ENCODE measurements around the gene BRI3. TPM values are rescaled to one million over a fixed set of nuclear protein-coding genes. Genes with fewer than 3 reads are reported as not detected.

BRI3 gene
- polyA plus RNA-seq, 1 donor (not counting 4 experiments of a cell fraction or from before 2014, with no cell fraction given) = 121 TPM

DNA sequence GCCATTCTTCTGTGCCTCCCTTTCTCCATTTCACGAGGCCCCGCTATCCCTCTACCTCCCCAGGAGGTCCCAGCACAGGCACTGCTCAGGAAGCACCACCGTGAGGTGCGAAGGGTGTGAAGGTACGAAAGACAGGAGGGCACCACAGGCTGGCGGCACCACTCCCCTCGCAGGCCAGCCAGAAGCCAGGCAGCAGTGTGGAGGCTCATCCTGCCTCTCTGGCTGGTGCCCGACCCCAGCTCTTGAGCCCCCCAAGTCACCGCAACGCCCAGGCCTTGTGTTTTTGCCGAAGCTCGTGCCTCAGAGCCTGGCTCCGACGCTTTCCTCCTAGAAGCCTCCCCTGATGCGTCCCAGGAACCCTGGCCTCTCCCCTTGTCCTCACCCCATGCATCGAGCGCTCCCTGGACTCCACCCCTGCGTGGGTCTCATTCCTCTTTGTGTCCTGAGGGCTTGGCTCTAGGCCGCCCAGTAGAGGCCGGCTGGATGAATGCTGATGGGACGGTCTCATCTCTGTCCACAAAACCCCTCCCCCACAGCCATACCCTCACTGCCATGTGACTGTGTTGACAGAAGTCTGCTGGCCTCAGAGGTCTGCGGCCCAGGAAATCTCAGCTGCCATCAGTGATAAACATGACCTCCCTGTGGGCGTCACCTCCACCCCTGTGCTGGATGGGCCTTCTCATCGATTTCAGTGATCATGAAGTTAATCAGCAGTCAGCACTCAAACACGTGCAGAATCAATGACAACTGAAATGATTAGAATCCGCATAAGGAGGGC, 19.3 kb downstream of the BRI3 start:
- H3K4me2 ChIP-seq (ENCODE audit: control insufficient read depth, extremely low read depth, insufficient read depth, low read depth, low read length) = no peak overlapping the region
- no peak overlapping the region for H3K4me3 ChIP-seq (ENCODE audit: control insufficient read depth in 2 of 3, extremely low read depth in 1 of 3, insufficient read depth in 2 of 3, low read depth in 1 of 3, low read length in 3 of 3)
- H2AFZ ChIP-seq (ENCODE audit: control insufficient read depth, low read length) = no peak overlapping the region
- no peak for FAIRE-seq
- peaks cover under 1% of the 10 kb centered on the region for H4K20me1 ChIP-seq (ENCODE audit: control insufficient read depth, extremely low read depth, insufficient read depth, low read length)
- TF ChIP-seq EZH2 (IDR thresholded peaks at IDR 0.05; ENCODE audit: low read length) = no peak
- TF ChIP-seq, protein P1, sequence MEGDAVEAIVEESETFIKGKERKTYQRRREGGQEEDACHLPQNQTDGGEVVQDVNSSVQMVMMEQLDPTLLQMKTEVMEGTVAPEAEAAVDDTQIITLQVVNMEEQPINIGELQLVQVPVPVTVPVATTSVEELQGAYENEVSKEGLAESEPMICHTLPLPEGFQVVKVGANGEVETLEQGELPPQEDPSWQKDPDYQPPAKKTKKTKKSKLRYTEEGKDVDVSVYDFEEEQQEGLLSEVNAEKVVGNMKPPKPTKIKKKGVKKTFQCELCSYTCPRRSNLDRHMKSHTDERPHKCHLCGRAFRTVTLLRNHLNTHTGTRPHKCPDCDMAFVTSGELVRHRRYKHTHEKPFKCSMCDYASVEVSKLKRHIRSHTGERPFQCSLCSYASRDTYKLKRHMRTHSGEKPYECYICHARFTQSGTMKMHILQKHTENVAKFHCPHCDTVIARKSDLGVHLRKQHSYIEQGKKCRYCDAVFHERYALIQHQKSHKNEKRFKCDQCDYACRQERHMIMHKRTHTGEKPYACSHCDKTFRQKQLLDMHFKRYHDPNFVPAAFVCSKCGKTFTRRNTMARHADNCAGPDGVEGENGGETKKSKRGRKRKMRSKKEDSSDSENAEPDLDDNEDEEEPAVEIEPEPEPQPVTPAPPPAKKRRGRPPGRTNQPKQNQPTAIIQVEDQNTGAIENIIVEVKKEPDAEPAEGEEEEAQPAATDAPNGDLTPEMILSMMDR (optimal IDR thresholded peaks at IDR 0.05 in 1 of 3, IDR thresholded peaks at IDR 0.05 in 1 of 3, conservative IDR thresholded peaks at IDR 0.05 in 1 of 3; ENCODE audit: extremely low read depth in 1 of 3, insufficient read depth in 2 of 3, low read length in 3 of 3) = no peak
- peaks cover 43 to 44% of the 10 kb centered on the region in 2 experiments for H3K36me3 ChIP-seq (ENCODE audit: control insufficient read depth in 2 of 2, extremely low read depth in 1 of 2, insufficient read depth in 2 of 2, low read length in 2 of 2)
- no peaks in the 10 kb centered on the region for H3K9me3 ChIP-seq (ENCODE audit: control insufficient read depth, low read depth, low read length)
- no peaks in the 10 kb centered on the region for H3K9me1 ChIP-seq (ENCODE audit: control insufficient read depth, extremely low read depth, insufficient read depth, low read length)
- peaks cover under 1% of the 10 kb centered on the region for H3K4me1 ChIP-seq (ENCODE audit: control insufficient read depth, extremely low read depth, insufficient read depth, low read length)
- no peak for DNase-seq (ENCODE audit: low read depth, low spot score)
- H3K9ac ChIP-seq (ENCODE audit: control insufficient read depth, extremely low read depth, insufficient read depth, low read length) = no peak overlapping the region
- H3K27ac ChIP-seq (ENCODE audit: control insufficient read depth, insufficient read depth, low read length) = no peak overlapping the region
- no peaks in the 10 kb centered on the region for H3K27me3 ChIP-seq (ENCODE audit: control insufficient read depth, extremely low read depth, insufficient read depth, low read length)
- dilution Hi-C loops (cut with MboI; ENCODE audit: extremely low pct_ligation_motif_present, low sequenced_read_pairs) = no loop called here
- peaks cover 2% of the 10 kb centered on the region for H3K79me2 ChIP-seq (ENCODE audit: control insufficient read depth, insufficient read depth, low read length)

DNA sequence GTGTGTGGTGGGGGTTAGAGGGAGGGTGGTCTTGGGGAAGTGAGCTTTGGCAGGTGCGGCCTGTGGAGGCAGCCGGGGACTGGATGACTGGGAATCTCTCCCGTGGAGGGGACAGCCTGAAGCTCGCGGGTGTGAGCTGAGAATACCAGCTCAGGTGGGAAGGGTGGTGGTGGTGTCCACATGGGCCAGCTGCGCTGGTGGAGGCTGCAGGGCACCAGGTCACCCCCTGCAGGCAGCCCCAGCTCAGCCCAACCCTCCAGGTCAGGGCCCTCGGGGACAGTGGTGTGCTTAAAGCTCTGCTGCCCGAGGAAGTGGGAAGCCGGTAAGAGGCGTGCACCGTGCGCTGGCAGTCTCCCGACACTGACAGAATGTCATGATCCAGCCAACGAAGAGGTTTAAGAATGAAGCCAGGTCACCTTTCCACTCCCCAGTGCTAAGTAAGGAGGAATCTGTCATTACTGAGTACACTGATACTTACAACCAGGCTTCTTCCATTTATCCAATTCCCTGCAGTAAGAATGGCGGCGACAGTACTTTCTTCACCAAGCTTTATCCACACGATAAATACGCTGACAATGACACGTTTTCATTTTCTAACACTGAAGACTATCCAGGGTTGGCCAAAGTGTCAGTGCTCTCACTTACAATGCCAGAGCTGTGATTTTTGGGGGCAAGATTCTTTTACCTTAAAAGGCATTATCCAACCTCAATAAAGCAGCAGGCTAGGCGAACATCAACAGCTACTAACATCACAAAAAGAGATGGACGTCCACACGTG, 20.4 kb downstream of the BRI3 start:
- FAIRE-seq (no peak), DNase-seq (ENCODE audit: low read depth, low spot score) (no peak)
- H3K9me1 ChIP-seq (ENCODE audit: control insufficient read depth, extremely low read depth, insufficient read depth, low read length) = no peaks in the 10 kb centered on the region
- H3K4me1 ChIP-seq (ENCODE audit: control insufficient read depth, extremely low read depth, insufficient read depth, low read length) = no peaks in the 10 kb centered on the region
- H4K20me1 ChIP-seq (ENCODE audit: control insufficient read depth, extremely low read depth, insufficient read depth, low read length) = no peaks in the 10 kb centered on the region
- H3K79me2 ChIP-seq (ENCODE audit: control insufficient read depth, insufficient read depth, low read length) = peaks cover 2% of the 10 kb centered on the region
- no peak overlapping the region for H2AFZ ChIP-seq (ENCODE audit: control insufficient read depth, low read length)
- no peak overlapping the region for H3K4me3 ChIP-seq (ENCODE audit: control insufficient read depth in 2 of 3, extremely low read depth in 1 of 3, insufficient read depth in 2 of 3, low read depth in 1 of 3, low read length in 3 of 3)
- no peaks in the 10 kb centered on the region for H3K9me3 ChIP-seq (ENCODE audit: control insufficient read depth, low read depth, low read length)
- no peak overlapping the region for H3K27ac ChIP-seq (ENCODE audit: control insufficient read depth, insufficient read depth, low read length)
- dilution Hi-C loops (cut with MboI; ENCODE audit: extremely low pct_ligation_motif_present, low sequenced_read_pairs) = no loop called here
- no peaks in the 10 kb centered on the region for H3K27me3 ChIP-seq (ENCODE audit: control insufficient read depth, extremely low read depth, insufficient read depth, low read length)
- no peak overlapping the region for H3K9ac ChIP-seq (ENCODE audit: control insufficient read depth, extremely low read depth, insufficient read depth, low read length)
- H3K4me2 ChIP-seq (ENCODE audit: control insufficient read depth, extremely low read depth, insufficient read depth, low read depth, low read length) = no peak overlapping the region
- H3K36me3 ChIP-seq (ENCODE audit: control insufficient read depth in 2 of 2, extremely low read depth in 1 of 2, insufficient read depth in 2 of 2, low read length in 2 of 2) = peaks cover 42 to 49% of the 10 kb centered on the region in 2 experiments
- TF ChIP-seq, protein P1 (optimal IDR thresholded peaks at IDR 0.05 in 1 of 3, IDR thresholded peaks at IDR 0.05 in 1 of 3, conservative IDR thresholded peaks at IDR 0.05 in 1 of 3; ENCODE audit: extremely low read depth in 1 of 3, insufficient read depth in 2 of 3, low read length in 3 of 3) = no peak
- TF ChIP-seq EZH2 (IDR thresholded peaks at IDR 0.05; ENCODE audit: low read length) = no peak
